Adipose tissue (tissue), 3 donors: Measurements from ENCODE around the gene TXN2. TPM values are rescaled to one million over a fixed set of nuclear protein-coding genes. Genes with fewer than 3 reads are reported as not detected.

ENCODE experiments used
- H3K27ac ChIP-seq: one replicate; pipeline ENCODE4 v1.5.1; 2013; ENCODE audit warnings: low read depth, low read length
- WGBS, 3 donors: extraction: QIAGEN DNeasy Blood & Tissue Kit; methylation state at CpG; one replicate each; pipeline ENCODE4 v1.1.7; 2013; 5-methylcytosine and 5-hydroxymethylcytosine counted together
- polyA plus RNA-seq, 3 donors: library from polyadenylated mRNA; stranded (reverse); fragments of 200-250 nt; gene quantifications; one replicate each; pipeline ENCODE4 v1.2.3, GENCODE V29; 2013
- donor health status: healthy with polysubstance abuse.
- donor health status: Bipolar disorder and iron deficiency.
- donor health status: healthy.

Gene TXN2
- polyA plus RNA-seq, 3 donors = 59.1 to 125 (median 124) TPM

GRCh38 chr22:36419912-36420882, 61.2 kb downstream of the TXN2 start:
- 54 to 79% (median 57%) methylated on average over 20 to 21 of the region's 21 CpGs for WGBS, 3 donors
- no peak overlapping the region for H3K27ac ChIP-seq

GRCh38 chr22:36419177-36419911, 62.1 kb downstream of the TXN2 start:
- no peak overlapping the region for H3K27ac ChIP-seq
- WGBS, 3 donors = 15 to 30% (median 23%) methylated on average over 13 of the region's 13 CpGs

GRCh38 chr22:36417281-36417686, 64.2 kb downstream of the TXN2 start:
- 47 to 70% (median 48%) methylated on average over 9 of the region's 9 CpGs for WGBS, 3 donors
- no peak overlapping the region for H3K27ac ChIP-seq

Other genes with a start within 250 kb of the TXN2 start
- gene APOL2, start 242.1 kb downstream of the TXN2 start, polyA plus RNA-seq = 10 to 100 TPM; 20.7 to 56.8 (median 33.7) TPM
- gene APOL1, start 228.5 kb downstream of the TXN2 start, polyA plus RNA-seq = 10 to 100 TPM in 2 of 3 donors, 1 to 10 TPM in 1; 9.5 to 37.2 (median 37.2) TPM
- gene MYH9, start 93.7 kb downstream of the TXN2 start, polyA plus RNA-seq = 100 to 1,000 TPM; 159 to 240 (median 161) TPM
- gene FOXRED2, start 25.4 kb upstream of the TXN2 start, polyA plus RNA-seq = 1 to 10 TPM; 2.2 to 4.3 (median 2.7) TPM
- 100 to 1,000 TPM; 140 to 282 (median 154) TPM for gene EIF3D, start 47.5 kb upstream of the TXN2 start, polyA plus RNA-seq
- gene CACNG2, start 222.1 kb upstream of the TXN2 start, polyA plus RNA-seq = not detected